ENCODE measurements around the gene HOXB3. TPM values are rescaled to one million over a fixed set of nuclear protein-coding genes. Genes with fewer than 3 reads are reported as not detected.

Gene HOXB3
- total RNA-seq, 1 experiment from 2014 or later = 6.0 TPM

- DNase-seq (no peak), ATAC-seq (no peak)
- peaks cover 19% of the 10 kb centered on the region for H3K4me1 ChIP-seq (ENCODE audit: insufficient read depth, low read length)
- no peak overlapping the region for H2AFZ ChIP-seq (ENCODE audit: low read length)
- H3K9me3 ChIP-seq (ENCODE audit: low read length) = no peaks in the 10 kb centered on the region
- no peak overlapping the region for H3K4me2 ChIP-seq (ENCODE audit: low read length)
- H3K79me2 ChIP-seq (ENCODE audit: low read length) = no peaks in the 10 kb centered on the region
- H3K9me2 ChIP-seq (replicated peaks; ENCODE audit: low read length) = no peaks in the 10 kb centered on the region
- POLR2A ChIA-PET (ENCODE audit: unreplicated experiment) = no interaction called here
- no TSS peak for BruUV-seq (replicated peaks)
- H3K27ac ChIP-seq (ENCODE audit: low read length) = no peak overlapping the region
- CTCF ChIA-PET = no interaction called here
- no peak for TF ChIP-seq CTCF (conservative IDR thresholded peaks at IDR 0.05; ENCODE audit: low read depth, low read length)
- no peak for TF ChIP-seq EZH2 (IDR thresholded peaks at IDR 0.05; ENCODE audit: low read length, unreplicated experiment)
- TF ChIP-seq EZH2phosphoT487 (IDR thresholded peaks at IDR 0.05; ENCODE audit: borderline replicate concordance, low read length) = no peak
- H4K20me1 ChIP-seq (ENCODE audit: low read length) = no peaks in the 10 kb centered on the region
- no peak overlapping the region for H3K9ac ChIP-seq (ENCODE audit: low read length)
- no peak overlapping the region for H3K4me3 ChIP-seq (ENCODE audit: low read length)
- H3K27me3 ChIP-seq (ENCODE audit: low read length) = no peaks in the 10 kb centered on the region
- H3K36me3 ChIP-seq (ENCODE audit: low read depth, low read length) = no peaks in the 10 kb centered on the region
- intact Hi-C loops (cut with micrococcal nuclease) = loop anchor here (5.0 kb wide), 1 partner anchor 63 kb away; no protein-coding TSS in a partner anchor
- H3F3A ChIP-seq (ENCODE audit: low read length, unreplicated experiment) = no peaks in the 10 kb centered on the region
Measured at GRCh38 chr17:48559840-48560817, 29.9 kb downstream of the HOXB3 start.

- no peaks in the 10 kb centered on the region for H3K9me3 ChIP-seq (ENCODE audit: low read length)
- H3K27me3 ChIP-seq (ENCODE audit: low read length) = no peaks in the 10 kb centered on the region
- no peak overlapping the region for H3K4me2 ChIP-seq (ENCODE audit: low read length)
- no peak for ATAC-seq
- H3K4me1 ChIP-seq (ENCODE audit: insufficient read depth, low read length) = peaks cover 25% of the 10 kb centered on the region
- H4K20me1 ChIP-seq (ENCODE audit: low read length) = no peaks in the 10 kb centered on the region
- TF ChIP-seq EZH2phosphoT487 (IDR thresholded peaks at IDR 0.05; ENCODE audit: borderline replicate concordance, low read length) (no peak), CTCF (conservative IDR thresholded peaks at IDR 0.05; ENCODE audit: low read depth, low read length) (no peak), EZH2 (IDR thresholded peaks at IDR 0.05; ENCODE audit: low read length, unreplicated experiment) (no peak)
- no peaks in the 10 kb centered on the region; the same call in 1 of the 2 replicates for H3K79me2 ChIP-seq (ENCODE audit: low read length)
- H3K9ac ChIP-seq (ENCODE audit: low read length) = no peak overlapping the region
- POLR2A ChIA-PET (ENCODE audit: unreplicated experiment) = no interaction called here
- no TSS peak for BruUV-seq (replicated peaks)
- no peaks in the 10 kb centered on the region for H3K36me3 ChIP-seq (ENCODE audit: low read depth, low read length)
- no peak overlapping the region for H2AFZ ChIP-seq (ENCODE audit: low read length)
- H3K4me3 ChIP-seq (ENCODE audit: low read length) = no peak overlapping the region
- CTCF ChIA-PET = no interaction called here
- intact Hi-C loops (cut with micrococcal nuclease) = loop anchor here (5.0 kb wide), 1 partner anchor 62 kb away; no protein-coding TSS in a partner anchor
- H3K9me2 ChIP-seq (replicated peaks; ENCODE audit: low read length) = no peaks in the 10 kb centered on the region
- no peak for DNase-seq
- H3F3A ChIP-seq (ENCODE audit: low read length, unreplicated experiment) = no peaks in the 10 kb centered on the region
- no peak overlapping the region for H3K27ac ChIP-seq (ENCODE audit: low read length)
Measured at GRCh38 chr17:48559122-48559839, 30.8 kb downstream of the HOXB3 start.
